AG10803 (cell line): ENCODE results near the gene ARFGAP3.

Experiments
- DNase-seq: peaks from one replicate; pipeline ENCODE4 v3.0.0; 2010; ENCODE audit warnings: low read depth
- H3K4me3 ChIP-seq: 2 replicates; pipeline ENCODE4 v1.5.1; 2011; ENCODE audit warnings: mild to moderate bottlenecking, low read length, control low read depth
- TF ChIP-seq, protein P1 (sequence below): conservative IDR thresholded peaks from 2 replicates; pipeline ENCODE4 v1.5.1; 2011; ENCODE audit warnings: mild to moderate bottlenecking, low read length, control low read depth, inconsistent platforms

ARFGAP3 gene

DNA sequence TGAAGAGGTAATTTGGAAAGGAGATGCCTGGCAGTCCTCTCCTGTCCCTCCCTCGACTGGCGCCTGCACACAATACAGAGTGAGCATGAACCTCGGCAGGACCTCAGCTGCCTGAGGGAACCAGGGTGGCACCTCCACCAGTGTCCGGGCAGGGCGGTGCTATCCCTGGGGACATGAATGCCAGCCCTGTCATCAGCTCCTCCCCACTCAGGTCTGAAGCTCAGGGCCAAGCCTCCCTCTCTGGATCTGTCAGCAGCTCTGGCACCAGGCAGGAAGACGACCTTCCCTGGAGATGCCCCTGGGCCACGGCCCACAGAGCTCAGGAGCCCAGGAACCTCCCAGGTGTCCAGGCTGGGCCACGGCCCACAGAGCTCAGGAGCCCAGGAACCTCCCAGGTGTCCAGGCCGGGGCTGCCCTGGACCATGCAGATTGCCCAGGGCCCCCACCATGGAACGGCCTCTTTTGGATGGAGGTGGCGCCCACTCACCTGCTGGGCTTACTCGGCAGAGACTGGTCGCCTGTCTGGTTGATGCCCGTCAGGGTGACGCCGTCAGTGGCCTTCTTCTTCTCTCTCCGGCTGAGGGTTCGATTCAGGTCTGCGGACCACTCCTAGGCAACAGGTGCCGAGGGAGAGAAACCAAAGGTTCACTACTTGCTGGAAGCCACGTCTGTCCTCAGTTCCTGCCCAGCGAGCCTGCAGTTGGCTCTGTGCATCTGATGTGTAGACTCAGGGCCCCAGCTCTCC lies 21.7 kb upstream of the ARFGAP3 start:
- H3K4me3 ChIP-seq = no peak overlapping the region
- DNase-seq = no peak
- TF ChIP-seq, protein P1, sequence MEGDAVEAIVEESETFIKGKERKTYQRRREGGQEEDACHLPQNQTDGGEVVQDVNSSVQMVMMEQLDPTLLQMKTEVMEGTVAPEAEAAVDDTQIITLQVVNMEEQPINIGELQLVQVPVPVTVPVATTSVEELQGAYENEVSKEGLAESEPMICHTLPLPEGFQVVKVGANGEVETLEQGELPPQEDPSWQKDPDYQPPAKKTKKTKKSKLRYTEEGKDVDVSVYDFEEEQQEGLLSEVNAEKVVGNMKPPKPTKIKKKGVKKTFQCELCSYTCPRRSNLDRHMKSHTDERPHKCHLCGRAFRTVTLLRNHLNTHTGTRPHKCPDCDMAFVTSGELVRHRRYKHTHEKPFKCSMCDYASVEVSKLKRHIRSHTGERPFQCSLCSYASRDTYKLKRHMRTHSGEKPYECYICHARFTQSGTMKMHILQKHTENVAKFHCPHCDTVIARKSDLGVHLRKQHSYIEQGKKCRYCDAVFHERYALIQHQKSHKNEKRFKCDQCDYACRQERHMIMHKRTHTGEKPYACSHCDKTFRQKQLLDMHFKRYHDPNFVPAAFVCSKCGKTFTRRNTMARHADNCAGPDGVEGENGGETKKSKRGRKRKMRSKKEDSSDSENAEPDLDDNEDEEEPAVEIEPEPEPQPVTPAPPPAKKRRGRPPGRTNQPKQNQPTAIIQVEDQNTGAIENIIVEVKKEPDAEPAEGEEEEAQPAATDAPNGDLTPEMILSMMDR = no peak

DNA sequence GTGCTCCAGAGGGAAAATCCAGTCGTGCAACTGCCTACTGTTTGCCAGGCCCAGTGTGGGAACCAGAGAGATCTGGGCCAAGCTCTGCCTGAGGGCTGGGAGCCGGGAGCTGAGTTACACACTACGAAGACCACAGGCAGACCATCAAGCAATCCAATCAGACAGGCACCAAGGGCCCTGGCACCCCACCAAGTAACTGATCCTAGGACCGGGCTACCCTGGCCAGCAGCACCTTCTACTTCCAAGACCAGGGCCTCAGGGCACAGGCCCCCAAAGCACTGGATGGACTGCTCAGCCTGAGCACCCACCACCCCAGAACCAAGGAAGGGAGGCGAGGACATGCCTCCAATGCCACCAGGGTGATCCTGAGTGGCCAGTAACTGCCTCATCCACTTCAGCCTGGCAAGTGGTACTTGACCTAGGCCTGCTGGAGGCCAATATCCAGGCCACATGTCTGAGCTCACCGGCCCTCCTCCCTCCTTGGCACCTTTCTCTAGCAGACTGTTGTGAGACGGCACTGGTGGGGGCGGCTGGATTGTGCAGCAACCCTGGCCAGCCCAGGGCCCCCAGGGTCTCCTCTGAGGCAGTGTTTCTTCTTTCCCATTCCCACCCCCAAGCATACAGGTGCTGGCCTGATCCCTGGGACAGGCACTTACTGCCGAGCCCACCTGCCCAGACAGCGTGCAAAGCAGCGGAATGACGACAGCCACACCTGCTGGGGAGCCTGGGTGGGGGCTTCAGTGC lies 20.7 kb upstream of the ARFGAP3 start:
- no peak for DNase-seq
- TF ChIP-seq, protein P1 = no peak

DNA sequence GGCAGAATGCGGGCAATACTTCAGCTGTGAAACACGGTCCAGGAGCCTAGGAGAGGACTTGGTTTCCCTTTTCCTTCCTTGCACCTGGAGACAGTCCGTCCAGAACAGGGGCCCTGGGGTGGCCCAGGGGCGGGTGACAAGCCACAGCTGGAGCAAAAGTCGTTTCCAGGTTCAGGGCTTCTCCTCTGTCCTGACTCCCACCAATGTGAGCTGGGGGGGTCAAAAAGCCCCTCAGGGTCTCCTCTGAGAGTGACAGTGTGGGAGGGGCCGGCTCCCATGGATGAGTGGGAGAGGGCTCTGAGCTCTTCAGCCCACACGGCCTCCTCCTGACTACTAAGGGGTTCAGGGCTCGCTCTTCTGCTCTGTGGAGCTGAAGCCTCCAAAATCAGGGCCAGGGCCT lies 20.1 kb upstream of the ARFGAP3 start:
- DNase-seq = no peak
- TF ChIP-seq, protein P1 = no peak
- no peak overlapping the region for H3K4me3 ChIP-seq

More for the DNA sequence above, 20.7 kb upstream of the ARFGAP3 start:
- no peak overlapping the region for H3K4me3 ChIP-seq

DNA sequence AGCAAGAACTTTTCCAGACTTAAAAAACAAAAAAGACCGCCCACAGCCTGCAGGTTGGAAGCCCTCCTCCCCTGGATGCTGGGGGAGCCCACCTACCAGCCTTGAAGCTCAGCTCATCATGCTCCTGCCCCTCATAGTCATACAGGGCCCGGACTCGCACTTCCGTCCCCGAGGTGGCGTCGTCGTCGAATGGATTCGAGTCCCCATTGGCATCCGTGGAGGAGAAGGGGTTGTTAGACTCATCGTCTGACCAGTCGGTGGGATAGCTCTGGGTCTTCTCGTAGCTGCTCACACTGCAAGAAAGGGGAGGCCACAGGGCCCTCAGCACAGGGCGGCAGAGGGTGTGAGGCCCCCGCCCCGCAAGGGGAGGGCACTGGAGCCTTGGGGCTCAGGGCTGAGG lies 19.0 kb upstream of the ARFGAP3 start:
- TF ChIP-seq, protein P1 = no peak
- DNase-seq = no peak
- no peak overlapping the region for H3K4me3 ChIP-seq

DNA sequence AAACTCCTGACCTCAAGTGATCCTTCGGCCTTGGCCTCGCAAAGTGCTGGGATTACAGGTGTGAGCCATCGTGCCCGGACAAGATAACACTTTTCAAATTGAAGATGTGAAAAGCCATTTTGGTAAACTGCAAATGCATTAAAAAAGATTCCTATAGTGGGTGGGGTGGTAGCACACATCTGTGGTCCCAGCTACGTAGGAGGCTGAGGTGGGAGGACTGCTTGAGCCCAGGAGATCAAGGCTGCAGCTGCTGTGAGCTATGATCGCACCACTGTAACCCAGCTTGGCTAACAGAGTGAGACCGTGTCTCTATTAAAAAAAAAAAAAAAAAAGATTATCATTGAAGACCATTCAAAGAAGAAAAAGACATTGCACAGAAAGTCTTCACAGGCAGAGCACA lies 16.9 kb upstream of the ARFGAP3 start:
- DNase-seq = no peak
- TF ChIP-seq, protein P1 = no peak
- H3K4me3 ChIP-seq = no peak overlapping the region

GRCh38 chr22:42873356-42873755 lies 16.3 kb upstream of the ARFGAP3 start:
- H3K4me3 ChIP-seq = no peak overlapping the region
- TF ChIP-seq, protein P1 = no peak
- no peak for DNase-seq

- no peak overlapping the region for H3K4me3 ChIP-seq
- TF ChIP-seq, protein P1 = no peak
- DNase-seq = no peak
These were observed 15.7 kb upstream of the ARFGAP3 start for GRCh38 chr22:42872821-42873220.
